Neural progenitor cell (in vitro differentiated cells): Measurements from ENCODE around the gene NUTM1.
"Not testable (repeated sequence)": the region's sequence is repeated elsewhere in the genome, so short reads cannot be mapped to it uniquely, and the experiment has no call there.

Source experiments
- EZH2 ChIP-seq: fragments of 200-600 bp; sonication (generic); IDR thresholded peaks from 2 replicates; pipeline ENCODE4 v1.6.1; 2017; ENCODE audit warnings: antibody characterized with exemption, mild to moderate bottlenecking, moderate library complexity
- EZH2phosphoT487 ChIP-seq: fragments of 200-600 bp; sonication (generic); IDR thresholded peaks from 2 replicates; pipeline ENCODE4 v1.6.1; 2017; ENCODE audit warnings: antibody characterized with exemption
- TF ChIP-seq, protein P1 (sequence below): fragments of 200-600 bp; sonication (generic); IDR thresholded peaks from 2 replicates; pipeline ENCODE4 v1.5.1; 2017; ENCODE audit warnings: antibody characterized with exemption, mild to moderate bottlenecking

DNA sequence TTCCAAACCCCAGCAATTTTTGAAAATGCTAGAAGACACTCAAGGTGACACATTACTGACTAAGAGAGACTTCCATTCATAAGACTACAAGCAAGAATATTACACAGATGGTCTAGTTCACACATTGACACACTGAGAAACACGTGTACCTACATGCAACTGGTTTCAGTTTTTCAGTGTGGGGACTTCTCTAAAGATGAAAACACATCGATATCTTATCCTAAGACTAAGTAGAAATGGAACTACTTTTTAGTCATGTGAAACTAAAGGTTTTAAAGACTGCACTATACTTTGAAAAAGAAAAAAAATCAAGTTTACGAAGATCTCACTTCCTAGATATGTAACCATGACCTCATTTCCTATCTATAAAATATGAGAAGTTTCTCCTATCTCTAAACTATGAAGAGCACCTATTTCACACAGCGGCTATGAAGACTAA is 60.1 kb downstream of the NUTM1 start:
- TF ChIP-seq, protein P1, sequence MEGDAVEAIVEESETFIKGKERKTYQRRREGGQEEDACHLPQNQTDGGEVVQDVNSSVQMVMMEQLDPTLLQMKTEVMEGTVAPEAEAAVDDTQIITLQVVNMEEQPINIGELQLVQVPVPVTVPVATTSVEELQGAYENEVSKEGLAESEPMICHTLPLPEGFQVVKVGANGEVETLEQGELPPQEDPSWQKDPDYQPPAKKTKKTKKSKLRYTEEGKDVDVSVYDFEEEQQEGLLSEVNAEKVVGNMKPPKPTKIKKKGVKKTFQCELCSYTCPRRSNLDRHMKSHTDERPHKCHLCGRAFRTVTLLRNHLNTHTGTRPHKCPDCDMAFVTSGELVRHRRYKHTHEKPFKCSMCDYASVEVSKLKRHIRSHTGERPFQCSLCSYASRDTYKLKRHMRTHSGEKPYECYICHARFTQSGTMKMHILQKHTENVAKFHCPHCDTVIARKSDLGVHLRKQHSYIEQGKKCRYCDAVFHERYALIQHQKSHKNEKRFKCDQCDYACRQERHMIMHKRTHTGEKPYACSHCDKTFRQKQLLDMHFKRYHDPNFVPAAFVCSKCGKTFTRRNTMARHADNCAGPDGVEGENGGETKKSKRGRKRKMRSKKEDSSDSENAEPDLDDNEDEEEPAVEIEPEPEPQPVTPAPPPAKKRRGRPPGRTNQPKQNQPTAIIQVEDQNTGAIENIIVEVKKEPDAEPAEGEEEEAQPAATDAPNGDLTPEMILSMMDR, result not testable (repeated sequence)
- TF ChIP-seq EZH2, EZH2phosphoT487: not testable (repeated sequence)
